ENCODE measurements around the gene PPARA.
"Not testable (repeated sequence)": the region's sequence is repeated elsewhere in the genome, so short reads cannot be mapped to it uniquely, and the experiment has no call there.

PPARA gene

GRCh38 chr22:46125816-46126765, 24.2 kb upstream of the PPARA start:
- DNase-seq (ENCODE audit: low read depth in 2 of 2) = no peak

- DNase-seq (ENCODE audit: low read depth in 2 of 2) = no peak
These were observed 23.4 kb upstream of the PPARA start for GRCh38 chr22:46126853-46127385.

GRCh38 chr22:46127556-46127955, 22.8 kb upstream of the PPARA start:
- no peak for DNase-seq (ENCODE audit: low read depth in 2 of 2)

- no peak for DNase-seq (ENCODE audit: low read depth in 2 of 2)
These were observed 21.7 kb upstream of the PPARA start for GRCh38 chr22:46128606-46129005.

- DNase-seq (ENCODE audit: low read depth in 2 of 2) = no peak
These were observed 20.8 kb upstream of the PPARA start for GRCh38 chr22:46129390-46130041.

GRCh38 chr22:46131151-46131587, 19.2 kb upstream of the PPARA start:
- DNase-seq (ENCODE audit: low read depth in 2 of 2) = no peak

GRCh38 chr22:46132193-46132829, 18.0 kb upstream of the PPARA start:
- not testable (repeated sequence) for DNase-seq (ENCODE audit: low read depth in 2 of 2)

GRCh38 chr22:46132830-46133587, 17.3 kb upstream of the PPARA start:
- DNase-seq (ENCODE audit: low read depth in 2 of 2) = no peak

- no peak for DNase-seq (ENCODE audit: low read depth in 2 of 2)
These were observed 16.8 kb upstream of the PPARA start for GRCh38 chr22:46133588-46133855.

- DNase-seq (ENCODE audit: low read depth in 2 of 2) = no peak
These were observed 16.1 kb upstream of the PPARA start for GRCh38 chr22:46134111-46134705.

GRCh38 chr22:46135611-46136485, 14.5 kb upstream of the PPARA start:
- no peak for DNase-seq (ENCODE audit: low read depth in 2 of 2)

GRCh38 chr22:46136486-46137217, 13.7 kb upstream of the PPARA start:
- DNase-seq (ENCODE audit: low read depth in 2 of 2) = no peak

GRCh38 chr22:46137218-46137766, 13.0 kb upstream of the PPARA start:
- DNase-seq (ENCODE audit: low read depth in 2 of 2) = no peak

- no peak for DNase-seq (ENCODE audit: low read depth in 2 of 2)
These were observed 12.1 kb upstream of the PPARA start for GRCh38 chr22:46138058-46138797.

- not testable (repeated sequence) for DNase-seq (ENCODE audit: low read depth in 2 of 2)
These were observed 10.9 kb upstream of the PPARA start for GRCh38 chr22:46139417-46139816.

- DNase-seq (ENCODE audit: low read depth in 2 of 2) = no peak
These were observed 10.4 kb upstream of the PPARA start for GRCh38 chr22:46139895-46140350.

GRCh38 chr22:46140989-46141928, 9.1 kb upstream of the PPARA start:
- no peak for DNase-seq (ENCODE audit: low read depth in 2 of 2)
